ENCODE results near the gene ANKRD53. TPM values are rescaled to one million over a fixed set of nuclear protein-coding genes. Genes with fewer than 3 reads are reported as not detected.

ANKRD53 gene, protein sequence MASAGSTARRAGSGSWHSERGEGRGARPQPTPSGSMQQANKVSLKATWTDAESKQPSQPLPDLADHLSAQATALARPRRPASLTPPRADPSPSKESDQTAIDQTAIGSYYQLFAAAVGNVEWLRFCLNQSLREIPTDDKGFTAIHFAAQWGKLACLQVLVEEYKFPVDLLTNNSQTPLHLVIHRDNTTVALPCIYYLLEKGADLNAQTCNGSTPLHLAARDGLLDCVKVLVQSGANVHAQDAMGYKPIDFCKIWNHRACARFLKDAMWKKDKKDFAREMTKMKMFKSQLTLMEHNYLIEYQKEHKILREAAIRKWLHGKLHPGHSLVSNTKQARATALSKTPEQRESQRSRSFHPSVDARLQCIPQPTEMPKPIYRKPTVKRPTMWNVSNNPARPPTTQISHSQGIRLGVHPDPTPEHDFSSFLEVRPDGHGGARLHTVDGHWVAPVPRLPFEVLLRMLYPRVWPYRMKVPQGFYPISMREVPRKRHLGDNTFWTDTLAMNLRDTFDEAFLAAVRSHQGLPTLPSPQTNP
- total RNA-seq: under 1 TPM; 0.24 to 0.97 TPM
- polyA plus RNA-seq (2013, experiment 1 of 2): 1.1 TPM
- polyA plus RNA-seq (2013, experiment 2 of 2): 0.62 TPM
- long read RNA-seq, experiment 1, partial matches to known transcripts: 0 of 1 reads
- long read RNA-seq, experiment 1, other reads (novel, unspliced or antisense): 1 of 1 reads
- long read RNA-seq, experiment 2, partial matches to known transcripts: 1 of 2 reads
- long read RNA-seq, experiment 2, other reads (novel, unspliced or antisense): 1 of 2 reads
- long read RNA-seq, experiment 3, partial matches to known transcripts: 2 of 3 reads
- long read RNA-seq, experiment 3, other reads (novel, unspliced or antisense): 1 of 3 reads
- long read RNA-seq, experiment 4, partial matches to known transcripts: 0 of 1 reads
- long read RNA-seq, experiment 4, other reads (novel, unspliced or antisense): 1 of 1 reads

DNA sequence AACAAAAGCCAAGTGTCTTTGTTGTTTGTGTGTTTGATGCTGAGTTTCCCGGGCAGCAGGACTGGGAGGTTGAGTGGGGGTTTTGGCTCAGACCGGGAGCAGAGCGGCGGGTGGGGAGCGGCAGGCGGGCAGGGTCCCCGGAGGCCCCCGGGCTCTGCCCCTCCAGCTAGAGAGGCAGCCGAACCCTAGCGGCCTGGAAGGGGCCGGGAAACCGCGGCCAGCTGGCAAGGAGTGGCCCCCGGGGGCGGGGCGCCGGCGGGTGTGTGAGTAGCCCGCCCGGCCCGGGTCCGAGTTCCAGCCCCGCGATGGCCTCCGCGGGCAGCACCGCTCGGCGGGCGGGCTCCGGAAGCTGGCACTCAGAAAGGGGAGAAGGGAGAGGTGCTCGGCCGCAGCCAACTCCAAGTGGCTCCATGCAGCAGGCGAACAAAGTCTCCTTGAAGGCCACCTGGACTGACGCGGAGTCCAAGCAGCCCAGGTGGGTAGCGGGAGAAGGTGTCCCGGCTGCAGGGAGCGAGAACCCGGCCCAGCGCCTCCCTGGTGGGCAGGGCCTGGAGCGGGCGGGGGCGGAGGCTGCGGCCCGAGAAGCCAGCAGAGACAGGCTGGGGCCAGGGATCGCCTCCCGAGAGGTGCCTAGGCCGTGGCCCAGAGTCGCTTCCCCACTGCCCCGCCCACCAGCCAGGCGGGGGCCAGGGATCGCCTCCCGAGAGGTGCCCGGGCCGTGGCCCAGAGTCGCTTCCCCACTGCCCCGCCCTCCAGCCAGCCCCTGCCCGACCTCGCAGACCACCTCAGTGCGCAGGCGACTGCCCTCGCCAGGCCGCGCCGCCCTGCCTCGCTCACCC is at the start of gene ANKRD53:
TSS of gene ANKRD53 (plus strand) at position 290 of the 839 bp plus-strand sequence. CDS start at position 306, 16 bp downstream.
- Mint-ChIP-seq H3K27ac (no peak within 1 kb of the TSS), H3K4me1 (peaks cover 25% of the 10 kb centered on the region), H3K36me3 (ENCODE audit: low read depth) (no peaks in the 10 kb centered on the region), H3K4me3 (peak within 1 kb of the TSS; percentile 58), H3K27me3 (ENCODE audit: insufficient read depth) (peaks cover 22% of the 10 kb centered on the region), H3K9me3 (no peaks in the 10 kb centered on the region)
- Histone ChIP-seq H3K9me3 (ENCODE audit: control insufficient read depth, low read length) (no peaks in the 10 kb centered on the region), H3K36me3 (ENCODE audit: control insufficient read depth, insufficient read depth, low read length) (no peaks in the 10 kb centered on the region), H3K9ac (ENCODE audit: extremely low read depth, low read length, poor library complexity, severe bottlenecking) (no peak within 1 kb of the TSS), H3K4me1 (ENCODE audit: control insufficient read depth, insufficient read depth, low read length) (peaks cover 7% of the 10 kb centered on the region), H3K4me3 (ENCODE audit: low read length) (peak within 1 kb of the TSS; percentile 85), H3K27me3 (ENCODE audit: control insufficient read depth, insufficient read depth, low read length, poor library complexity, severe bottlenecking) (peaks cover 20% of the 10 kb centered on the region), H3K27ac (ENCODE audit: low read depth, low read length) (no peak within 1 kb of the TSS)
- WGBS, 2 experiments (ENCODE audit: insufficient coverage in 1 of 2, insufficient read length in 1 of 2): 4 to 13% methylated on average over 3 to 67 of the region's 67 CpGs
- TF ChIP-seq, protein P1, sequence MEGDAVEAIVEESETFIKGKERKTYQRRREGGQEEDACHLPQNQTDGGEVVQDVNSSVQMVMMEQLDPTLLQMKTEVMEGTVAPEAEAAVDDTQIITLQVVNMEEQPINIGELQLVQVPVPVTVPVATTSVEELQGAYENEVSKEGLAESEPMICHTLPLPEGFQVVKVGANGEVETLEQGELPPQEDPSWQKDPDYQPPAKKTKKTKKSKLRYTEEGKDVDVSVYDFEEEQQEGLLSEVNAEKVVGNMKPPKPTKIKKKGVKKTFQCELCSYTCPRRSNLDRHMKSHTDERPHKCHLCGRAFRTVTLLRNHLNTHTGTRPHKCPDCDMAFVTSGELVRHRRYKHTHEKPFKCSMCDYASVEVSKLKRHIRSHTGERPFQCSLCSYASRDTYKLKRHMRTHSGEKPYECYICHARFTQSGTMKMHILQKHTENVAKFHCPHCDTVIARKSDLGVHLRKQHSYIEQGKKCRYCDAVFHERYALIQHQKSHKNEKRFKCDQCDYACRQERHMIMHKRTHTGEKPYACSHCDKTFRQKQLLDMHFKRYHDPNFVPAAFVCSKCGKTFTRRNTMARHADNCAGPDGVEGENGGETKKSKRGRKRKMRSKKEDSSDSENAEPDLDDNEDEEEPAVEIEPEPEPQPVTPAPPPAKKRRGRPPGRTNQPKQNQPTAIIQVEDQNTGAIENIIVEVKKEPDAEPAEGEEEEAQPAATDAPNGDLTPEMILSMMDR (conservative IDR thresholded peaks at IDR 0.05): no peak
- DNase-seq: peak; percentile 92

DNA sequence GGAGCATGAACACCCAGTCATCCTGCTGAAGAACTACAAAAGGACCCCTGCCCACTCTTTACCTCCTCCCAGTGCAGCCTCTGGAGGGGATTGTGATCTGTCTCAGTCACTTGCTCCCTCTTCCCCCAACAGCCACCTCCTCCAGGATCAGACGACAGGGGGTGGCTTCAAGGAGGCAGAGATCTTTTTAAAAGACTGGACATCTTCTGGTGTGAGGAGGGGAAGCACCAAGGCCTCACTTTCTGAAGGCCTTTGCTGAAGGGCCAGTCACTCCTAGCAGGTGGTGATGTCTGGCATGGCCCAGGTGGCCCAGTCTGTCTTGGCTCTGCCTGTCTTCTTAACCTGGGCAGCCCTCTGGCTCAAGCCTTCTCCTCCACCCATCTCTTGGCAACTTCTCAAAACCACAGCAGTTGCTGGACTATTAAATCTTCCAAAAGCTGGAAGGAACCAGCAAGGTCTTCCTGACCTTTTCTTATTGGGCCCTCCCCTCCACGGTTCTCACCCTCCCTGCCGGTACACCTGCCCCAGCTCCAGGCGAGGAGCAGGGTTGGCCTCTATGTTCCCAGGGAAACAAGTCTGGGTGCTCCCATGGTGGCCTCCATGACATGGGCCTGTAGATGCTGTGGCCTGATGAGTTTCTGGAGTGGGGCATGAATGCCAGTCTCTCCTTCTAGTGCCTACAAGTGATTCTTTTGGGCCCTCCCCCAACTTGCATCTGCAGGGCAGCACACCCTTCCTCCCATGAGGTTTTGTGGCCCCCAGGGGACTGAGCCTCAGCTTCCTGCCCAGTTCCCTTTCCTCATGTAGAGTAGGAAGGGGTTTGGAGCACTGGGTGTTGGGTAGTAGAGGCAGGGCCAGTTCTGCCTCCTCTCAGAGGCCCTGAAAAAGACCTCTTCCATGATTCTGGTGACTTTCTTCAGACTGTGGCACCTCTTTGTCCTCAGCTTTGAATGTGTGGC is 47.8 kb upstream of the ANKRD53 start:
- peaks cover 6% of the 10 kb centered on the region for H3K4me1 Mint-ChIP-seq

More for the DNA sequence above, 47.8 kb upstream of the ANKRD53 start:
- Mint-ChIP-seq H3K36me3 (ENCODE audit: low read depth) (no peaks in the 10 kb centered on the region), H3K4me3 (no peak overlapping the region), H3K27ac (no peak overlapping the region), H3K27me3 (ENCODE audit: insufficient read depth) (peaks cover 69% of the 10 kb centered on the region), H3K9me3 (no peaks in the 10 kb centered on the region)
- WGBS, 2 experiments (ENCODE audit: insufficient coverage in 1 of 2, insufficient read length in 1 of 2): 88% methylated on average over 4 of the region's 4 CpGs; no CpG with 5 or more reads in 1 of the 2 experiments
- Histone ChIP-seq H3K4me3 (ENCODE audit: low read length) (no peak overlapping the region), H3K9ac (ENCODE audit: extremely low read depth, low read length, poor library complexity, severe bottlenecking) (no peak overlapping the region), H3K9me3 (ENCODE audit: control insufficient read depth, low read length) (no peaks in the 10 kb centered on the region), H3K27ac (ENCODE audit: low read depth, low read length) (no peak overlapping the region), H3K4me1 (ENCODE audit: control insufficient read depth, insufficient read depth, low read length) (no peaks in the 10 kb centered on the region), H3K27me3 (ENCODE audit: control insufficient read depth, insufficient read depth, low read length, poor library complexity, severe bottlenecking) (peaks cover 4% of the 10 kb centered on the region), H3K36me3 (ENCODE audit: control insufficient read depth, insufficient read depth, low read length) (no peaks in the 10 kb centered on the region)
- no peak for DNase-seq
- TF ChIP-seq, protein P1 (conservative IDR thresholded peaks at IDR 0.05): no peak

All from endodermal cell (in vitro differentiated cells).